ENCODE results near the gene BPHL. TPM values are rescaled to one million over a fixed set of nuclear protein-coding genes. Genes with fewer than 3 reads are reported as not detected.

Gene BPHL
- total RNA-seq, 1 experiment from 2014 or later: 48.7 TPM

- Histone ChIP-seq H2BK12ac (ENCODE audit: insufficient read length, low read depth, low read length) (no peak overlapping the region), H3K14ac (ENCODE audit: insufficient read depth, low read length) (no peak overlapping the region), H3K9ac (ENCODE audit: extremely low read depth, insufficient read length, low read length) (no peak overlapping the region), H3K23ac (ENCODE audit: insufficient read length, low read depth, low read length) (no peak overlapping the region), H3T11ph (ENCODE audit: low read length) (no peak overlapping the region), H3K4ac (ENCODE audit: low read depth, low read length) (no peak overlapping the region), H4K5ac (ENCODE audit: insufficient read length, low read depth, low read length) (no peak overlapping the region), H2BK20ac (ENCODE audit: low read depth, low read length, poor library complexity, severe bottlenecking) (no peak overlapping the region), H3K4me2 (ENCODE audit: insufficient read depth, insufficient read length, low read length) (no peak overlapping the region), H3K79me1 (ENCODE audit: insufficient read depth, low read depth, low read length, poor library complexity, severe bottlenecking) (no peaks in the 10 kb centered on the region), H4K20me1 (ENCODE audit: control insufficient read depth, insufficient read depth, insufficient read length) (no peaks in the 10 kb centered on the region), H3K9me3 (ENCODE audit: control insufficient read depth, low read depth, low read length) (peaks cover 54% of the 10 kb centered on the region), H3K27ac (ENCODE audit: insufficient read length, low read depth, low read length) (no peak overlapping the region), H2BK5ac (ENCODE audit: insufficient read length, low read length) (no peak overlapping the region), H4K8ac (replicated peaks; ENCODE audit: insufficient read length, low read depth, low read length) (no peak overlapping the region), H4K91ac (ENCODE audit: insufficient read length, low read depth, low read length) (no peak overlapping the region), H2AK5ac (ENCODE audit: insufficient read length, low read length) (no peak overlapping the region), H3K4me1 (ENCODE audit: insufficient read depth, low read length) (no peaks in the 10 kb centered on the region), H2AFZ (ENCODE audit: low read length) (no peak overlapping the region), H2BK15ac (ENCODE audit: low read depth, low read length) (no peak overlapping the region), H3K56ac (ENCODE audit: insufficient read length, low read depth, low read length) (no peak overlapping the region), H2BK120ac (ENCODE audit: low read depth, low read length, poor library complexity, severe bottlenecking) (no peak overlapping the region), H3K23me2 (ENCODE audit: insufficient read length, low read depth, low read length, poor library complexity, severe bottlenecking) (no peaks in the 10 kb centered on the region), H3K79me2 (ENCODE audit: insufficient read depth, low read length) (no peaks in the 10 kb centered on the region), H3K27me3 (ENCODE audit: insufficient read depth, low read length) (no peaks in the 10 kb centered on the region), H3K18ac (ENCODE audit: insufficient read length, low read depth, low read length) (no peak overlapping the region)
- H3K36me3 Mint-ChIP-seq (ENCODE audit: insufficient read depth in 1 of 3, low read depth in 3 of 3): peaks cover 88 to 90% (median 89%) of the 10 kb centered on the region in 3 experiments
- TF ChIP-seq, protein P1, sequence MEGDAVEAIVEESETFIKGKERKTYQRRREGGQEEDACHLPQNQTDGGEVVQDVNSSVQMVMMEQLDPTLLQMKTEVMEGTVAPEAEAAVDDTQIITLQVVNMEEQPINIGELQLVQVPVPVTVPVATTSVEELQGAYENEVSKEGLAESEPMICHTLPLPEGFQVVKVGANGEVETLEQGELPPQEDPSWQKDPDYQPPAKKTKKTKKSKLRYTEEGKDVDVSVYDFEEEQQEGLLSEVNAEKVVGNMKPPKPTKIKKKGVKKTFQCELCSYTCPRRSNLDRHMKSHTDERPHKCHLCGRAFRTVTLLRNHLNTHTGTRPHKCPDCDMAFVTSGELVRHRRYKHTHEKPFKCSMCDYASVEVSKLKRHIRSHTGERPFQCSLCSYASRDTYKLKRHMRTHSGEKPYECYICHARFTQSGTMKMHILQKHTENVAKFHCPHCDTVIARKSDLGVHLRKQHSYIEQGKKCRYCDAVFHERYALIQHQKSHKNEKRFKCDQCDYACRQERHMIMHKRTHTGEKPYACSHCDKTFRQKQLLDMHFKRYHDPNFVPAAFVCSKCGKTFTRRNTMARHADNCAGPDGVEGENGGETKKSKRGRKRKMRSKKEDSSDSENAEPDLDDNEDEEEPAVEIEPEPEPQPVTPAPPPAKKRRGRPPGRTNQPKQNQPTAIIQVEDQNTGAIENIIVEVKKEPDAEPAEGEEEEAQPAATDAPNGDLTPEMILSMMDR (conservative IDR thresholded peaks at IDR 0.05): no peak
- no peak overlapping the region for H3K4me3 Mint-ChIP-seq
- peaks cover 57 to 64% of the 10 kb centered on the region in 2 experiments for H3K9me3 Mint-ChIP-seq
- no peak overlapping the region; a peak in 1 of 7 replicates for H3K27ac Mint-ChIP-seq
- no CpG with 5 or more reads among the region's 7 CpGs for WGBS (ENCODE audit: extremely low coverage, insufficient read length, low lambda C conversion rate)
- no peak for DNase-seq
- H3K27me3 Mint-ChIP-seq (ENCODE audit: low read depth): peaks cover 6% of the 10 kb centered on the region
- peaks cover 7% of the 10 kb centered on the region in 2 experiments; a peak in 3 of 4 replicates for H3K4me1 Mint-ChIP-seq
These were observed 32.1 kb upstream of the BPHL start for GRCh38 chr6:3086282-3086946.

All from H9 (cell line).